IMR-90 (cell line): Measurements from ENCODE around the gene ULBP1. TPM values are rescaled to one million over a fixed set of nuclear protein-coding genes. Genes with fewer than 3 reads are reported as not detected.
A peak's percentile ranks its signal among the peaks of the same experiment; 100 is the strongest.

Experiments
- ATAC-seq: fragments of 200-7000 bp; cut with Tn5 transposase; 2 replicates; pipeline ENCODE4 v1.9.1; 2020; ENCODE audit warnings: low read depth, mild to moderate bottlenecking, moderate library complexity
- BruUV-seq: library from RNA; stranded (reverse); fragments of 400-500 nt; replicated peaks from 2 replicates; lab custom pipeline; 2021; lab: Mats Ljungman, UMichigan
- CTCF ChIA-PET: fragments of 300-600 bp; formaldehyde crosslinking; extraction: SDS; loops from one replicate; lab custom pipeline; 2021; ENCODE audit warnings: antibody characterized with exemption; lab: Yijun Ruan, JAX
- POLR2A ChIA-PET: fragments of 300-600 bp; sonication (Branson Sonifier 250); formaldehyde crosslinking; loops from one replicate; lab custom pipeline; 2022; ENCODE audit warnings: antibody characterized with exemption; ENCODE audit not compliant: unreplicated experiment; lab: Charles Lee
- DNase-seq: peaks from one replicate; pipeline ENCODE4 v3.0.0; 2013
- H2AFZ ChIP-seq: replicated peaks from 2 replicates; pipeline ENCODE3; 2013; ENCODE audit warnings: low read length, mild to moderate bottlenecking; ENCODE audit not compliant: poor library complexity
- H2AK5ac ChIP-seq: 2 replicates; pipeline ENCODE4 v1.6.1; 2013; ENCODE audit warnings: low read depth, low read length, inconsistent platforms
- H2AK9ac ChIP-seq: replicated peaks from 2 replicates; pipeline ENCODE3; 2013; ENCODE audit warnings: mild to moderate bottlenecking, low read depth, low read length, moderate library complexity; ENCODE audit not compliant: poor library complexity
- H2BK120ac ChIP-seq: 2 replicates; pipeline ENCODE4 v1.6.1; 2013; ENCODE audit warnings: low read depth, low read length, inconsistent platforms
- H2BK15ac ChIP-seq: 3 replicates; pipeline ENCODE4 v1.6.1; 2013; ENCODE audit warnings: low read depth, low read length, inconsistent platforms
- H2BK20ac ChIP-seq: 2 replicates; pipeline ENCODE4 v1.6.1; 2013; ENCODE audit warnings: low read depth, mild to moderate bottlenecking, inconsistent platforms, low read length, moderate library complexity
- H2BK5ac ChIP-seq: 2 replicates; pipeline ENCODE4 v1.6.1; 2013; ENCODE audit warnings: mild to moderate bottlenecking, low read depth, low read length, inconsistent platforms; ENCODE audit not compliant: poor library complexity, severe bottlenecking
- H3K14ac ChIP-seq: replicated peaks from 2 replicates; pipeline ENCODE4 v1.6.1; 2013; ENCODE audit warnings: low read depth, low read length, inconsistent platforms
- H3K18ac ChIP-seq: 2 replicates; pipeline ENCODE4 v1.6.1; 2013; ENCODE audit warnings: low read depth, low read length, control low read depth
- H3K23ac ChIP-seq: 2 replicates; pipeline ENCODE4 v1.6.1; 2013; ENCODE audit warnings: low read depth, low read length, inconsistent platforms
- H3K27ac ChIP-seq: 2 replicates; pipeline ENCODE4 v1.5.1; 2013; ENCODE audit warnings: mild to moderate bottlenecking, control low read depth, low read length; ENCODE audit not compliant: insufficient read depth
- H3K27me3 ChIP-seq: 2 replicates; pipeline ENCODE4 v1.6.1; 2013; ENCODE audit warnings: low read length; ENCODE audit not compliant: control insufficient read depth, insufficient read depth
- H3K36me3 ChIP-seq: 2 replicates; pipeline ENCODE4 v1.6.1; 2013; ENCODE audit warnings: low read length, mixed read lengths; ENCODE audit not compliant: control insufficient read depth, insufficient read depth
- H3K4ac ChIP-seq: 2 replicates; pipeline ENCODE4 v1.6.1; 2013; ENCODE audit warnings: low read depth, low read length, inconsistent platforms
- H3K4me1 ChIP-seq: 2 replicates; pipeline ENCODE4 v1.6.1; 2013; ENCODE audit warnings: low read length, mixed read lengths; ENCODE audit not compliant: control insufficient read depth, insufficient read depth
- H3K4me2 ChIP-seq: 2 replicates; pipeline ENCODE4 v1.6.1; 2013; ENCODE audit warnings: low read depth, mild to moderate bottlenecking, control low read depth, low read length, moderate library complexity
- H3K4me3 ChIP-seq: 2 replicates; pipeline ENCODE4 v1.5.1; 2013; ENCODE audit warnings: low read depth, mild to moderate bottlenecking, control low read depth, low read length, moderate library complexity; ENCODE audit not compliant: insufficient read depth
- H3K56ac ChIP-seq: 2 replicates; pipeline ENCODE4 v1.6.1; 2013; ENCODE audit warnings: low read length, inconsistent platforms; ENCODE audit not compliant: insufficient read depth; ENCODE audit errors: extremely low read depth
- H3K79me1 ChIP-seq, 2 experiments: 2 replicates each; pipeline ENCODE4 v1.6.1; 2013; ENCODE audit warnings: low read length in 2 of 2, inconsistent platforms in 1 of 2, low read depth in 1 of 2
- H3K9ac ChIP-seq: 2 replicates; pipeline ENCODE4 v1.6.1; 2013; ENCODE audit warnings: low read depth, low read length, control low read depth
- H3K9me1 ChIP-seq: 2 replicates; pipeline ENCODE4 v1.6.1; 2013; ENCODE audit warnings: low read length, inconsistent platforms; ENCODE audit not compliant: insufficient read depth
- H3K9me3 ChIP-seq: 2 replicates; pipeline ENCODE4 v1.6.1; 2013; ENCODE audit warnings: low read length; ENCODE audit not compliant: control insufficient read depth, insufficient read depth
- H4K20me1 ChIP-seq: 2 replicates; pipeline ENCODE4 v1.6.1; 2013; ENCODE audit warnings: low read length, inconsistent platforms; ENCODE audit not compliant: insufficient read depth
- H4K5ac ChIP-seq: 2 replicates; pipeline ENCODE4 v1.6.1; 2013; ENCODE audit warnings: mild to moderate bottlenecking, low read depth, low read length, control low read depth
- H4K8ac ChIP-seq, 2 experiments: 2 replicates each; pipeline ENCODE4 v1.6.1; 2013; ENCODE audit warnings: low read depth in 2 of 2, low read length in 2 of 2, control low read depth in 1 of 2, inconsistent platforms in 1 of 2
- H4K91ac ChIP-seq: 2 replicates; pipeline ENCODE4 v1.6.1; 2013; ENCODE audit warnings: low read depth, low read length, inconsistent platforms; ENCODE audit not compliant: insufficient read depth
- BHLHE40 ChIP-seq: fragments of 150-350 bp; IDR thresholded peaks from 2 replicates; pipeline ENCODE4 v1.6.1; 2016; ENCODE audit warnings: mild to moderate bottlenecking, low read depth, low read length
- CEBPB ChIP-seq: IDR thresholded peaks from 2 replicates; pipeline ENCODE4 v1.6.1; 2012; ENCODE audit warnings: low read depth, low read length, improper control_type of control experiment
- CHD1 ChIP-seq: IDR thresholded peaks from 2 replicates; pipeline ENCODE4 v1.6.1; 2012; ENCODE audit warnings: low read depth, low read length, improper control_type of control experiment
- FOS ChIP-seq: fragments of 150-350 bp; IDR thresholded peaks from 2 replicates; pipeline ENCODE4 v1.6.1; 2016; ENCODE audit warnings: low read depth, low read length
- MAFK ChIP-seq: IDR thresholded peaks from 2 replicates; pipeline ENCODE4 v1.6.1; 2012; ENCODE audit warnings: low read depth, low read length, improper control_type of control experiment
- MAZ ChIP-seq: IDR thresholded peaks from 2 replicates; pipeline ENCODE4 v1.6.1; 2012; ENCODE audit warnings: low read depth, mild to moderate bottlenecking, low read length, improper control_type of control experiment, moderate library complexity, borderline replicate concordance
- MXI1 ChIP-seq: IDR thresholded peaks from 2 replicates; pipeline ENCODE4 v1.6.1; 2012; ENCODE audit warnings: low read depth, mild to moderate bottlenecking, low read length, moderate library complexity, borderline replicate concordance
- NFE2L2 ChIP-seq: fragments of 150-350 bp; IDR thresholded peaks from 2 replicates; pipeline ENCODE4 v1.6.1; 2016; ENCODE audit warnings: low read depth, mild to moderate bottlenecking, low read length
- POLR2A ChIP-seq: IDR thresholded peaks from 2 replicates; pipeline ENCODE4 v1.6.1; 2012; ENCODE audit warnings: mild to moderate bottlenecking, low read depth, low read length
- RAD21 ChIP-seq: IDR thresholded peaks from 2 replicates; pipeline ENCODE4 v1.6.1; 2012; ENCODE audit warnings: low read length, improper control_type of control experiment
- RCOR1 ChIP-seq: IDR thresholded peaks from 2 replicates; pipeline ENCODE4 v1.6.1; 2012; ENCODE audit warnings: mild to moderate bottlenecking, low read length, improper control_type of control experiment; ENCODE audit not compliant: insufficient replicate concordance
- RFX5 ChIP-seq: IDR thresholded peaks from 2 replicates; pipeline ENCODE4 v1.8.0; 2012; ENCODE audit warnings: low read depth, mild to moderate bottlenecking, low read length, moderate library complexity
- SMC3 ChIP-seq: fragments of 150-350 bp; IDR thresholded peaks from 2 replicates; pipeline ENCODE4 v1.6.1; 2016; ENCODE audit warnings: low read depth, mild to moderate bottlenecking, antibody characterized with exemption, low read length, moderate library complexity
- WGBS, 2 experiments: methylation state at CpG; one replicate each; pipeline versions ENCODE4 v1.1.5 to v1.1.7; 2013; ENCODE audit warnings: missing lambda C conversion rate in 2 of 2; ENCODE audit not compliant: insufficient read length in 1 of 2; ENCODE audit errors: extremely low coverage in 2 of 2; 5-methylcytosine and 5-hydroxymethylcytosine counted together
- dilution Hi-C: fragments of 300-500 bp; cut with HindIII; formaldehyde crosslinking; loops from one replicate; pipeline ENCODE4 v1.14.3; 2018; ENCODE audit warnings: low sequenced_read_pairs; ENCODE audit not compliant: unreplicated experiment
- in situ Hi-C: fragments of 300-500 bp; cut with MboI; formaldehyde crosslinking; loops from 3 replicates; pipeline ENCODE4 v1.14.3; 2019; ENCODE audit warnings: low sequenced_read_pairs, inconsistent platforms, mixed read lengths
- intact Hi-C: fragments of 100-400 bp; cut with micrococcal nuclease; formaldehyde crosslinking; loops from 2 replicates; pipeline ENCODE4 v1.10.0; 2022
- polyA plus RNA-seq, 3 experiments: library from polyadenylated mRNA; depleted of rRNA; stranded (reverse); fragments of >200 nt; gene quantifications; 2 replicates each; pipeline ENCODE4 v1.2.3, GENCODE V29; 2012; ENCODE audit warnings: low replicate concordance in 1 of 3
- total RNA-seq: library from RNA; depleted of rRNA; stranded (reverse); fragments of >200 nt; gene quantifications from 2 replicates; pipeline ENCODE4 v1.2.3, GENCODE V29; 2012
- TF ChIP-seq, protein P1 (sequence below): fragments of 150-350 bp; IDR thresholded peaks from 2 replicates; pipeline ENCODE4 v1.6.1; 2016; ENCODE audit warnings: low read depth, mild to moderate bottlenecking, low read length, moderate library complexity, borderline replicate concordance
- TF ChIP-seq, protein P2 (sequence below): conservative IDR thresholded peaks from 2 replicates; pipeline ENCODE4 v1.5.1; 2012; ENCODE audit warnings: mild to moderate bottlenecking, low read depth, low read length, improper control_type of control experiment

ULBP1 gene
- total and polyA plus RNA-seq, 2 of the 4 experiments (the other 2 are of a cell fraction) = 0.18 to 0.87 TPM

DNA sequence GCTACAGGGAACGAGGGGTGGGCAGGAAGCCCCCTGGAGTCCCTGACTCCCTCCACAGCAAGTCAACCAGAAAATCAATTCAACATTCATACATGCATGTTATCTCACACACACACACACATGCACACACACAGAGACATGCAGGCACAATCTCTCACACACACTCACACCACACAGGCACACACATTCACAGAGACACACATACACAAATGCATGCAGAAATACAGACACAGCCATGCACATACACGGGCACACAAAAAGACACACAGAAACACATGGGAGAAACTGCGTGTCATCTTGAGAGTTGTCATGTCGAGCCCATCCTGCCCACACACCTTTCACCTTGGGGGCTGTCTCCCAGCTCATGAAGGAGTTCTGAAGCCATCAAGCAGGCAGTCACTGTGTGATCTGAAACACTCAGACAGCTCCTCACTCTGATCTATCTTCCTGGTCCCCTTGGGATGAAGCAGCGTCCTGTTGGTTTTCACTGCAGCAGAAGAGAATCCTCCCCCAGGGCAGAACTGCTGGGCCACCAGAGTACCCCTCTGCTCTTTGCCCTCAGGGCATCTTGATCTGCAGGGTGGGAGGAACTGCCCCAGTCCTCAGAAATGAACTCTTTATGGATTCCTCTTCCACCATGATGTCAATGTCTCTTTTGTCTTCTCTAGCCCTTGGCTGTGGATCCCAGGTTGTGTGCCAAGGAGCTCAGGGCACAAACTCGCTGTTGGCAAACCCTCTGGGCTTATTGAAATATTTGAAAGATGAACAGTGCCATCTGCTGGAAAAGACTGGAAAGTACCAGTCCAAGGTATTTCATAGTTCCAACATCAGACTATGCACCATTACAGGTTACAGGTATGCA, 52.8 kb downstream of the ULBP1 start:
- no peak overlapping the region for H4K8ac ChIP-seq
- H3K36me3 ChIP-seq = no peaks in the 10 kb centered on the region
- no peaks in the 10 kb centered on the region for H3K79me1 ChIP-seq
- DNase-seq (peak; percentile 61), ATAC-seq (peak; percentile 88)
- no peak overlapping the region for H3K4me3 ChIP-seq
- H3K9me1 ChIP-seq = no peaks in the 10 kb centered on the region
- no peak overlapping the region for H2BK20ac ChIP-seq
- H3K23ac ChIP-seq = no peak overlapping the region
- no peak overlapping the region for H2BK5ac ChIP-seq
- H3K9ac ChIP-seq = no peak overlapping the region
- H2BK15ac ChIP-seq = no peak overlapping the region
- no peak overlapping the region for H4K5ac ChIP-seq
- no peak overlapping the region for H2AFZ ChIP-seq
- H3K9me3 ChIP-seq = peaks cover 4% of the 10 kb centered on the region; the same call in 1 of the 2 replicates
- no peak overlapping the region for H2AK9ac ChIP-seq
- CTCF ChIA-PET = interaction anchor here (0.6 to 1.3 kb wide), 3 partner anchors 9 to 169 kb away, joined by 3 to 6 read pairs (median 3); partner anchors contain the start of gene RAET1L
- no peaks in the 10 kb centered on the region for H4K20me1 ChIP-seq
- H3K4ac ChIP-seq = no peak overlapping the region
- H3K4me2 ChIP-seq = no peak overlapping the region
- 26% methylated on average over 5 of the region's 6 CpGs; no CpG with 5 or more reads in 1 of the 2 experiments for WGBS, 2 experiments
- H3K4me1 ChIP-seq = no peaks in the 10 kb centered on the region
- no peak overlapping the region for H3K27ac ChIP-seq
- in situ Hi-C loops (no loop called here), intact Hi-C loops (loop anchor here (1.0 to 10.0 kb wide), 3 partner anchors 82 to 292 kb away; no protein-coding TSS in a partner anchor), dilution Hi-C loops (no loop called here)
- H4K91ac ChIP-seq = no peak overlapping the region
- BruUV-seq = no TSS peak
- POLR2A ChIA-PET = no interaction called here
- H2BK120ac ChIP-seq = no peak overlapping the region
- H3K27me3 ChIP-seq = peaks cover 51% of the 10 kb centered on the region
- H3K18ac ChIP-seq = no peak overlapping the region
- H3K56ac ChIP-seq = no peak overlapping the region
- no peak overlapping the region for H2AK5ac ChIP-seq
- H3K14ac ChIP-seq = no peak overlapping the region
- TF ChIP-seq, protein P1, sequence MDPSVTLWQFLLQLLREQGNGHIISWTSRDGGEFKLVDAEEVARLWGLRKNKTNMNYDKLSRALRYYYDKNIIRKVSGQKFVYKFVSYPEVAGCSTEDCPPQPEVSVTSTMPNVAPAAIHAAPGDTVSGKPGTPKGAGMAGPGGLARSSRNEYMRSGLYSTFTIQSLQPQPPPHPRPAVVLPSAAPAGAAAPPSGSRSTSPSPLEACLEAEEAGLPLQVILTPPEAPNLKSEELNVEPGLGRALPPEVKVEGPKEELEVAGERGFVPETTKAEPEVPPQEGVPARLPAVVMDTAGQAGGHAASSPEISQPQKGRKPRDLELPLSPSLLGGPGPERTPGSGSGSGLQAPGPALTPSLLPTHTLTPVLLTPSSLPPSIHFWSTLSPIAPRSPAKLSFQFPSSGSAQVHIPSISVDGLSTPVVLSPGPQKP = no peak
- no peak for TF ChIP-seq MXI1
- TF ChIP-seq RCOR1 = no peak
- no peak for TF ChIP-seq RFX5
- no peak for TF ChIP-seq CEBPB
- TF ChIP-seq, protein P2, sequence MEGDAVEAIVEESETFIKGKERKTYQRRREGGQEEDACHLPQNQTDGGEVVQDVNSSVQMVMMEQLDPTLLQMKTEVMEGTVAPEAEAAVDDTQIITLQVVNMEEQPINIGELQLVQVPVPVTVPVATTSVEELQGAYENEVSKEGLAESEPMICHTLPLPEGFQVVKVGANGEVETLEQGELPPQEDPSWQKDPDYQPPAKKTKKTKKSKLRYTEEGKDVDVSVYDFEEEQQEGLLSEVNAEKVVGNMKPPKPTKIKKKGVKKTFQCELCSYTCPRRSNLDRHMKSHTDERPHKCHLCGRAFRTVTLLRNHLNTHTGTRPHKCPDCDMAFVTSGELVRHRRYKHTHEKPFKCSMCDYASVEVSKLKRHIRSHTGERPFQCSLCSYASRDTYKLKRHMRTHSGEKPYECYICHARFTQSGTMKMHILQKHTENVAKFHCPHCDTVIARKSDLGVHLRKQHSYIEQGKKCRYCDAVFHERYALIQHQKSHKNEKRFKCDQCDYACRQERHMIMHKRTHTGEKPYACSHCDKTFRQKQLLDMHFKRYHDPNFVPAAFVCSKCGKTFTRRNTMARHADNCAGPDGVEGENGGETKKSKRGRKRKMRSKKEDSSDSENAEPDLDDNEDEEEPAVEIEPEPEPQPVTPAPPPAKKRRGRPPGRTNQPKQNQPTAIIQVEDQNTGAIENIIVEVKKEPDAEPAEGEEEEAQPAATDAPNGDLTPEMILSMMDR = peak; percentile 63
- no peak for TF ChIP-seq POLR2A
- no peak for TF ChIP-seq MAZ
- peak; percentile 67 for TF ChIP-seq RAD21
- peak; percentile 64 for TF ChIP-seq SMC3
- no peak for TF ChIP-seq MAFK
- TF ChIP-seq BHLHE40 = no peak
- no peak for TF ChIP-seq FOS
- no peak for TF ChIP-seq NFE2L2
- TF ChIP-seq CHD1 = no peak
